Transverse colon (tissue), 4 donors: ENCODE data around the gene TMCO6. TPM values are rescaled to one million over a fixed set of nuclear protein-coding genes. Genes with fewer than 3 reads are reported as not detected.
"Not testable (repeated sequence)": the region's sequence is repeated elsewhere in the genome, so short reads cannot be mapped to it uniquely, and the experiment has no call there.

Source experiments
- DNase-seq: peaks from one replicate; pipeline ENCODE4 v3.0.0-alpha.2; 2019
- H3K27ac ChIP-seq, 4 donors: fragments of 200-600 bp; sonication (generic); 2 replicates each; pipeline ENCODE4 v1.5.1; 2016 to 2018; ENCODE audit warnings: inconsistent platforms in 4 of 4
- H3K27me3 ChIP-seq: fragments of 200-600 bp; sonication (generic); 2 replicates; pipeline ENCODE4 v1.5.1; 2017; ENCODE audit warnings: inconsistent platforms
- H3K36me3 ChIP-seq, 4 donors: fragments of 200-600 bp; sonication (generic); 2 replicates each; pipeline ENCODE4 v1.5.1; 2017 to 2019; ENCODE audit warnings: inconsistent platforms in 4 of 4
- H3K4me1 ChIP-seq, 4 donors: fragments of 200-600 bp; sonication (generic); 2 replicates each; pipeline ENCODE4 v1.5.1; 2017 to 2020; ENCODE audit warnings: inconsistent platforms in 4 of 4
- H3K4me3 ChIP-seq, 4 donors: fragments of 200-600 bp; sonication (generic); 1 replicate in 1 of 4; 2 replicates in 3 of 4; pipeline versions ENCODE4 v1.5.1 to v1.6.1; 2017 to 2019; ENCODE audit warnings: inconsistent platforms in 4 of 4
- H3K9me3 ChIP-seq, 2 donors: fragments of 200-600 bp; sonication (generic); 2 replicates each; pipeline ENCODE4 v1.5.1; 2017 to 2019; ENCODE audit warnings: inconsistent platforms in 2 of 2
- EP300 ChIP-seq: sonication (generic); formaldehyde crosslinking; IDR thresholded peaks from one replicate; pipeline ENCODE4 v1.6.1; 2017; ENCODE audit warnings: antibody characterized with exemption, low read depth
- POLR2A ChIP-seq: fragments of 450-650 bp; IDR thresholded peaks from one replicate; pipeline ENCODE4 v1.6.1; 2016; ENCODE audit warnings: antibody characterized with exemption, mild to moderate bottlenecking, moderate library complexity
- POLR2AphosphoS5 ChIP-seq, 3 donors: sonication (generic); formaldehyde crosslinking; IDR thresholded peaks; one replicate each; pipeline ENCODE4 v1.6.1; 2016; ENCODE audit warnings: antibody characterized with exemption in 3 of 3
- WGBS, 2 donors: methylation state at CpG; one replicate each; pipeline ENCODE4 v1.1.5; 2018; ENCODE audit warnings: low coverage in 1 of 2; 5-methylcytosine and 5-hydroxymethylcytosine counted together
- in situ Hi-C, 4 donors: fragments of 200-750 bp; cut with MboI; loops; one replicate each; pipeline versions ENCODE4 v1.15.0 to v1.15.1; 2017; ENCODE audit warnings: low sequenced_read_pairs in 3 of 4, low pct_ligation_motif_present in 1 of 4, low pct_unique_long_range_greater_than_20kb in 1 of 4
- intact Hi-C: fragments of 100-400 bp; cut with DNase I; formaldehyde crosslinking; loops from one replicate; pipeline ENCODE4 v1.15.1; 2023; ENCODE audit warnings: low total_unique reads
- total RNA-seq, 4 donors: library from RNA; depleted of rRNA; stranded (reverse); fragments of >200 nt; gene quantifications; one replicate each; pipeline ENCODE4 v1.1.0, GENCODE V29; 2016
- TF ChIP-seq, protein P1 (sequence below), 5 experiments: fragments of 200-600 bp in 3 of 5; fragments of 450-650 bp in 2 of 5; sonication (generic) in 3 of 5; IDR thresholded peaks; 1 replicate in 2 of 5; 2 replicates in 3 of 5; pipeline ENCODE4 v1.5.1; 2016 to 2017; ENCODE audit warnings: antibody characterized with exemption in 5 of 5, inconsistent platforms in 3 of 5, mild to moderate bottlenecking in 2 of 5, moderate library complexity in 1 of 5

Gene TMCO6
- total RNA-seq, 4 donors from 2014 or later, result 0.75 to 99.2 (median 40.2) TPM

DNA sequence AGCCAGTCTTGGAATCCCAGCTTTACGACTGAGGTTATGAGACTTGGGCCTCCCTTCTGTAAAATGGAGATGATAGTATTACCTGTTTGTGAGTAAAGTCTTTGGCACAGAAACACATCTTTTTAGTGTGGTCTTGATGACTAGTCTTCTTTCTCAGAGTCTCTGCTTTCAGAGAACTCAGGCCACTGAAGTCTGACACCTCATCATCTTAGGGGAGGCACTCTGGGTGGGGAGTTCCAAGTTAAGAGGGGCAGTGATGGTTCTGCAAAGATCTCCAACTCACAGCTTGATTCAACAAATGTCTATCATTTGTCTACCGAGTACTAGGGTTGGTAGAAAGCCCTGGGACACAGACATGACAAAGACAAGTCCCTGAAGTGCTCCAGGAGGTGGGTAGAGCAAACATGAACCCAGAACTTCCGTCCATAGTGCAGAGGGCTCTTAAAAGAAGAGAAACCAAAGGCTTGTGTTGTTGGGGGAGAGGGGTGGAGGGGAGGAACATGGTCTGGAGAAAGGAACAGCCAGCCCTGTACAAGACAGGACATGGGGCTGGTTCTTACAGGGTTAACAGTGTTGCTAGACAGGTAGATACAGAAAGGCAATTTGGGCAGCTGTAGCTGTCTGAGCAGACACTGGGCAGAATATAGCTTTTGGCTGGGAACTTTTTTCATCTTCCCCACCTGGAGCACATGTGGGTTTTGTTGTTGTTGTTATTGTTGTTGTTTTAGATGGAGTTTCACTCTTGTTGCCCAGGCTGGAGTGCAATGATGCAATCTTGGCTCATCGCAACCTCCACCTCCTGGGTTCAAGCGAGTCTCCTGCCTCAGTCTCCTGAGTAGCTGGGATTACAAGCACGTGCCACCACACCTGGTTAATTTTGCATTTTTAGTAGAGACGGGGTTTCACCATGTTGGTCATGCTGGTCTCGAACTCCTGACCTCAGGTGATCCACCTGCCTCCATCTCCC is 3.7 kb upstream of the TMCO6 start:
- no peak for DNase-seq
- Histone ChIP-seq H3K4me1 (peaks cover 5 to 47% (median 25%) of the 10 kb centered on the region in 4 donors), H3K36me3 (no peaks in the 10 kb centered on the region), H3K9me3 (no peaks in the 10 kb centered on the region), H3K4me3 (no peak overlapping the region), H3K27me3 (no peaks in the 10 kb centered on the region), H3K27ac (no peak overlapping the region)
- in situ Hi-C loops (loop anchor here in 3 of 4 donors (10.0 kb wide), 2 partner anchors 61 to 71 kb away; partner anchors contain the start of genes APBB3 (in 2 of the 3) and SLC35A4 (in 2 of the 3)), intact Hi-C loops (loop anchor here (5.0 to 10.0 kb wide), 2 partner anchors 68 to 231 kb away; partner anchors contain the start of gene ANKHD1)
- TF ChIP-seq, protein P1, sequence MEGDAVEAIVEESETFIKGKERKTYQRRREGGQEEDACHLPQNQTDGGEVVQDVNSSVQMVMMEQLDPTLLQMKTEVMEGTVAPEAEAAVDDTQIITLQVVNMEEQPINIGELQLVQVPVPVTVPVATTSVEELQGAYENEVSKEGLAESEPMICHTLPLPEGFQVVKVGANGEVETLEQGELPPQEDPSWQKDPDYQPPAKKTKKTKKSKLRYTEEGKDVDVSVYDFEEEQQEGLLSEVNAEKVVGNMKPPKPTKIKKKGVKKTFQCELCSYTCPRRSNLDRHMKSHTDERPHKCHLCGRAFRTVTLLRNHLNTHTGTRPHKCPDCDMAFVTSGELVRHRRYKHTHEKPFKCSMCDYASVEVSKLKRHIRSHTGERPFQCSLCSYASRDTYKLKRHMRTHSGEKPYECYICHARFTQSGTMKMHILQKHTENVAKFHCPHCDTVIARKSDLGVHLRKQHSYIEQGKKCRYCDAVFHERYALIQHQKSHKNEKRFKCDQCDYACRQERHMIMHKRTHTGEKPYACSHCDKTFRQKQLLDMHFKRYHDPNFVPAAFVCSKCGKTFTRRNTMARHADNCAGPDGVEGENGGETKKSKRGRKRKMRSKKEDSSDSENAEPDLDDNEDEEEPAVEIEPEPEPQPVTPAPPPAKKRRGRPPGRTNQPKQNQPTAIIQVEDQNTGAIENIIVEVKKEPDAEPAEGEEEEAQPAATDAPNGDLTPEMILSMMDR (IDR thresholded peaks at IDR 0.05), result no peak
- TF ChIP-seq POLR2A (no peak), POLR2AphosphoS5 (IDR thresholded peaks at IDR 0.05) (no peak), EP300 (no peak)
- 90% methylated on average over 2 to 8 of the region's 8 CpGs for WGBS, 2 donors

DNA sequence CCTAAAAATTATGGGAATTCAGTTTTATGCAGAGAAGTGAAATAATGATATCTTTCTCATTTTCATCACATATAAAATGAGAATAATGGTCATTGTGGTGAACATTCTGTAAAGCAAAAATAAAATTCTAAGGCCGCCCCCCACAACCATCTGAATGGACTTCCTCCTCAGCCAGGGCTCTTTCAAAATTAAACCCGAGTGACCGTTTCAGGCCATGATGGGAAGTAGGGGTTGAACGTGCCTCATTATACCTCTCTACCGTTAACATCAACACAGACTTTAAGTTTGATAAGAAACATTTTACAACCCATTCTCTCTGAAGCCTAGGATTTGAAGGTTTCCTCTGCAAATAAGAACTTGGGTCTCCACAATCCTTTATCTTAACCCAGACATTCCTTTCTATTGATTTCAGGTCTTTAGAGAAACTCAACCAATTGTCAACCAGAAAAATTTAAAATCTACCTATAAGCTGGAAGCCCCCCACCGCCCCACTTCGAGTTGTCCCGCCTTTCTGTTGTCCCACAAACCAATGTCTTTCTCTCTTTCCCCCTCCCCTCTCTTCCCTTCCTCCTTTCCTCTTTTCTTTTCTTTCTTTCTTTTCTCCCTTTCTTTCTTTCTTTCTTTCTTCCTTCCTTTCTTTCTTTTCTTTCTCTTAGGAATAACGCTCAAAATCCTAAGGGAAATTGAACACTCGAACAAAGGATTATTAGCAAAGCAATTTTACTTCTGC is 1.7 kb upstream of the TMCO6 start:
- Histone ChIP-seq H3K36me3 (no peaks in the 10 kb centered on the region), H3K27me3 (no peaks in the 10 kb centered on the region), H3K4me1 (peaks cover 5 to 33% (median 22%) of the 10 kb centered on the region in 4 donors), H3K9me3 (no peaks in the 10 kb centered on the region), H3K27ac (no peak overlapping the region), H3K4me3 (no peak overlapping the region)
- no peak for DNase-seq
- intact Hi-C loops, result loop anchor here (5.0 to 10.0 kb wide), 2 partner anchors 70 to 233 kb away; partner anchors contain the start of gene ANKHD1
- WGBS, 2 donors, result 83 to 85% methylated on average over 5 to 10 of the region's 10 CpGs
- TF ChIP-seq EP300 (no peak), POLR2AphosphoS5 (IDR thresholded peaks at IDR 0.05) (no peak), POLR2A (no peak)
- TF ChIP-seq, protein P1 (IDR thresholded peaks at IDR 0.05), result no peak
- in situ Hi-C loops, result loop anchor here in 3 of 4 donors (10.0 kb wide), 2 partner anchors 63 to 73 kb away; partner anchors contain the start of genes APBB3 (in 2 of the 3) and SLC35A4 (in 2 of the 3)

DNA sequence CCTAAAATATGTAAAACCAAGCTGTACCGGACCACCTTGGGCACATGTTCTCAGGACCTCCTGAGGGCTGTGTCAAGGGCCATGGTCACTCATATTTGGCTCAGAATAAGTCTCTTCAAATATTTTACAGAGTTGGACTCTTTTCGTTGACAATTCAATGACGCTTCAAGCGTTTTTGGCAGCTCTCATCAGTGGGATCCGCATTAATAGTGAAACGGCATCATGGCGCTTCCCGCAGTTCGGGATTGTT is 428 bp upstream of the TMCO6 start:
- not testable (repeated sequence) for H3K36me3 ChIP-seq, H3K27me3 ChIP-seq, H3K9me3 ChIP-seq, DNase-seq
- H3K4me1 ChIP-seq, result peaks cover 0 to 24% (median 14%) of the 10 kb centered on the region in 4 donors
- in situ Hi-C loops (loop anchor here in 3 of 4 donors (10.0 kb wide), 2 partner anchors 64 to 74 kb away; partner anchors contain the start of genes APBB3 (in 2 of the 3) and SLC35A4 (in 2 of the 3)), intact Hi-C loops (loop anchor here (5.0 to 10.0 kb wide), 2 partner anchors 72 to 234 kb away; partner anchors contain the start of gene ANKHD1)
- 13 to 30% methylated on average over 2 to 9 of the region's 9 CpGs for WGBS, 2 donors
- H3K4me3 ChIP-seq, result peak overlapping the region in 3 of 4 donors; percentile 62 to 95 (median 68)
- peak overlapping the region; percentile 90 to 97 (median 92) for H3K27ac ChIP-seq

DNA sequence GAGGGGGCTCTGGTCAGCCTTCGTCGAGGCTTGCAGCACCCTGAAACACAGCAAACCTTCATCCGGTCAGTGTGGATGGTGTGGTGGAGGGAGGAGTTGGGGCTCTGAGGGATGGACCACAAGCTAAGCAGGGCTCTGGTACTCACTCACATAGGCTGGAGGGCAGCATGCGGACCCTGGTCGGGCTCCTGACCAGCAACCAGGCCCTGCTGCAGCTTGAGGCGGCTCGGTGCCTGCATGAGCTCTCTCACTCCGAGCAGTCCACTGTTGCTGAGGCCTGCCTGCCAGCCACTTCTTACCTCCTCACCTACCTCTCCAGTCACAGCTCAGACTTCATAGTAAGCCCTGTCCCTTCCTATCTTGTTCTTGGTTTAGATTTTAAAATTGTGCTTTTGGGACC is 2.5 kb downstream of the TMCO6 start:
- Histone ChIP-seq H3K36me3 (no peaks in the 10 kb centered on the region), H3K9me3 (no peaks in the 10 kb centered on the region), H3K4me3 (no peak overlapping the region), H3K27me3 (no peaks in the 10 kb centered on the region), H3K4me1 (peaks cover 13 to 32% (median 24%) of the 10 kb centered on the region in 4 donors), H3K27ac (no peak overlapping the region)
- no peak for DNase-seq
- TF ChIP-seq POLR2A (no peak), POLR2AphosphoS5 (IDR thresholded peaks at IDR 0.05) (no peak), EP300 (no peak)
- TF ChIP-seq, protein P1 (IDR thresholded peaks at IDR 0.05), result no peak
- intact Hi-C loops (no loop called here), in situ Hi-C loops (no loop called here)
- 86% methylated on average over 8 of the region's 8 CpGs; no CpG with 5 or more reads in 1 of the 2 donors for WGBS, 2 donors
